ENCODE results near the gene FHOD3. TPM values are rescaled to one million over a fixed set of nuclear protein-coding genes. Genes with fewer than 3 reads are reported as not detected.

The FHOD3 gene
- total and polyA plus RNA-seq, 9 of the 15 experiments (the other 6 are each of a cell fraction or from before 2014, with no cell fraction given) = 0.11 TPM; not detected in 8

- under 1% methylated on average over 15 of the region's 15 CpGs for WGBS (ENCODE audit: insufficient coverage, low coverage, missing lambda C conversion rate)
- DNase-seq (ENCODE audit: extremely low read depth in 1 of 4, low spot score in 3 of 4) = no peak
- ATAC-seq = peak; percentile 60
- Histone ChIP-seq H3K9ac (ENCODE audit: insufficient read depth in 1 of 2, low read depth in 2 of 2, low read length in 2 of 2) (no peak overlapping the region), H3K4me2 (ENCODE audit: insufficient read depth, low read length) (no peak overlapping the region), H4K20me1 (replicated peaks; ENCODE audit: control insufficient read depth, insufficient read depth, low read length) (no peaks in the 10 kb centered on the region), H2AFZ (ENCODE audit: low read depth, low read length) (no peak overlapping the region), H3K79me2 (ENCODE audit: control insufficient read depth, insufficient read depth, low read length) (no peaks in the 10 kb centered on the region), H3K4me3 (no peak overlapping the region), H3K4me1 (replicated peaks in 1 of 2; ENCODE audit: control insufficient read depth in 2 of 2, insufficient read depth in 2 of 2, low read length in 2 of 2) (no peaks in the 10 kb centered on the region; a peak in 1 of 5 replicates), H3K36me3 (ENCODE audit: control insufficient read depth, insufficient read depth, low read length) (no peaks in the 10 kb centered on the region), H3K27ac (ENCODE audit: extremely low read depth, low read depth, low read length) (no peak overlapping the region), H3K27me3 (ENCODE audit: control insufficient read depth in 2 of 2, insufficient read depth in 2 of 2, low read length in 2 of 2) (0 out of 5 replicates have a peak, but pooled peaks cover 0 to 7% of the 10 kb centered on the region in 2 experiments), H3K9me1 (ENCODE audit: control insufficient read depth, insufficient read depth, low read length) (no peaks in the 10 kb centered on the region), H3K9me3 (replicated peaks; ENCODE audit: control insufficient read depth, insufficient read depth, low read depth, low read length) (no peaks in the 10 kb centered on the region)
- in situ Hi-C loops (cut with MboI) = no loop called here
- BruUV-seq (replicated peaks) = no TSS peak
- CTCF ChIA-PET (ENCODE audit: low intra/inter-chr PET ratio) = no interaction called here
- FAIRE-seq = no peak
- POLR2A ChIA-PET = interaction anchor here (0.6 kb wide), 1 partner anchor 692 kb away, joined by 3 read pairs; no protein-coding TSS in a partner anchor
- intact Hi-C loops (cut with micrococcal nuclease) = no loop called here
- no peak for TF ChIP-seq ZBTB26 (CRISPR knock-in tag; IDR thresholded peaks at IDR 0.05)
- TF ChIP-seq BRF1 (IDR thresholded peaks at IDR 0.05; ENCODE audit: borderline replicate concordance, extremely low read depth, insufficient read length) = no peak
- 0 out of 2 replicates have a peak, but pooled peaks have one; percentile 18 for TF ChIP-seq USF2 (CRISPR knock-in tag; IDR thresholded peaks at IDR 0.05)
- no peak for TF ChIP-seq ZNF785 (CRISPR knock-in tag; IDR thresholded peaks at IDR 0.05)
- peak; percentile 23; the same call in 1 of the 2 replicates for TF ChIP-seq TFE3 (CRISPR knock-in tag; IDR thresholded peaks at IDR 0.05)
- 0 out of 2 replicates have a peak, but pooled peaks have one; percentile 25 for TF ChIP-seq BHLHE40 (IDR thresholded peaks at IDR 0.05; ENCODE audit: low read length)
- TF ChIP-seq KLF16 (IDR thresholded peaks at IDR 0.05) = no peak
These were observed 196.0 kb downstream of the FHOD3 start for GRCh38 chr18:36493349-36494159.

Measured in K562 (cell line).